Esophagus muscularis mucosa (tissue), 4 donors: Measurements from ENCODE around the gene HOXD11.

Source experiments
- CTCF ChIP-seq, 3 experiments: fragments of 200-600 bp in 2 of 3; fragments of 450-650 bp in 1 of 3; sonication (generic) in 2 of 3; IDR thresholded peaks; one replicate each; pipeline ENCODE4 v1.5.1; 2017 to 2019; ENCODE audit warnings: antibody characterized with exemption in 3 of 3, mild to moderate bottlenecking in 2 of 3, moderate library complexity in 1 of 3
- EP300 ChIP-seq: sonication (generic); formaldehyde crosslinking; IDR thresholded peaks from one replicate; pipeline ENCODE4 v1.6.1; 2017; ENCODE audit warnings: antibody characterized with exemption
- POLR2A ChIP-seq: fragments of 450-650 bp; IDR thresholded peaks from one replicate; pipeline ENCODE4 v1.6.1; 2017; ENCODE audit warnings: antibody characterized with exemption, moderate library complexity, mild to moderate bottlenecking, low read depth

DNA sequence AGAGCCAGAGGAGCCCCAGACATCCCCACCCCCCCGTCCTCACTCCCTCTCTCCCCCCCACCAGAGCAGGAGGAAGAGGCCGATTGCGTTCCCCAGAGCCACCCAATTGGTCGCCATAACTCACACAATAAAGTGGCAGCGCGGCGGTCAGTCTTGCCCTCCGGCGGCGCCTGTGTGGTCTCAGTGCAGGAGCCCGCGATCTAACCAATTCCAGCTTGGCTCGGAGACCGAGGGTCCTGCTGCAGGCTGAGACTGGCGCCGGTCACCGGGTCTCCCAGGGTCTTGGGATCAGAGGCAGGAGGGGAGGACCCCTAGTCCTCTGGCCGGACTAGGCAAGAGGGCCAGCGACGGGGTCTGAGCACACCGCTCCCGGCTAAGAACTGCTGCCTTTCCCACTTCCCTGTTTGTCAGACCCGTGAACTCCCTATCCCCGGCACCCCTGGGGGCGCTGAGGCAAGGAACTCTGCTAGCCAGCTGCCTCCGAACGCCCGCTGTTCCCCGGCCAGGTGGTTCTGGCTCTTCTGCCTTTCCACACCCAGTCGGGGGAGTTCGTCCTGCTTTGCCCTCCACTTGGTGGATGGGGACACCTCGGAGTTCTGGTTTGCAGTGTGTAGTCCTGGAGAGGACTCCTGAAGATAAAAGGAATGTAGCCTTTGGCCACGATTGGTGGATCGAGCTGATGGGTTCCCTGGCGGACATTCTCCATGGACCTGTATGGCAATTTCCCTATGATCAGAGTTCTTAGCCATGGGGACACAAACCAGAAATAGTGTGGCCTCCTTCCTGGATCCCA is 8.5 kb upstream of the HOXD11 start:
- TF ChIP-seq CTCF (IDR thresholded peaks at IDR 0.05), result no peak
- no peak for TF ChIP-seq EP300
- no peak for TF ChIP-seq POLR2A
